DMS53 treated with DMSO at 0.1 percent for 48 hours (cell line): ENCODE data around the gene FZD4.
"Not testable (repeated sequence)": the region's sequence is repeated elsewhere in the genome, so short reads cannot be mapped to it uniquely, and the experiment has no call there.

ENCODE experiments used
- DNase-seq: peaks from one replicate; lab custom pipeline; 2025; ENCODE audit not compliant: unreplicated experiment; lab: John Stamatoyannopoulos, UW

The FZD4 gene

DNA sequence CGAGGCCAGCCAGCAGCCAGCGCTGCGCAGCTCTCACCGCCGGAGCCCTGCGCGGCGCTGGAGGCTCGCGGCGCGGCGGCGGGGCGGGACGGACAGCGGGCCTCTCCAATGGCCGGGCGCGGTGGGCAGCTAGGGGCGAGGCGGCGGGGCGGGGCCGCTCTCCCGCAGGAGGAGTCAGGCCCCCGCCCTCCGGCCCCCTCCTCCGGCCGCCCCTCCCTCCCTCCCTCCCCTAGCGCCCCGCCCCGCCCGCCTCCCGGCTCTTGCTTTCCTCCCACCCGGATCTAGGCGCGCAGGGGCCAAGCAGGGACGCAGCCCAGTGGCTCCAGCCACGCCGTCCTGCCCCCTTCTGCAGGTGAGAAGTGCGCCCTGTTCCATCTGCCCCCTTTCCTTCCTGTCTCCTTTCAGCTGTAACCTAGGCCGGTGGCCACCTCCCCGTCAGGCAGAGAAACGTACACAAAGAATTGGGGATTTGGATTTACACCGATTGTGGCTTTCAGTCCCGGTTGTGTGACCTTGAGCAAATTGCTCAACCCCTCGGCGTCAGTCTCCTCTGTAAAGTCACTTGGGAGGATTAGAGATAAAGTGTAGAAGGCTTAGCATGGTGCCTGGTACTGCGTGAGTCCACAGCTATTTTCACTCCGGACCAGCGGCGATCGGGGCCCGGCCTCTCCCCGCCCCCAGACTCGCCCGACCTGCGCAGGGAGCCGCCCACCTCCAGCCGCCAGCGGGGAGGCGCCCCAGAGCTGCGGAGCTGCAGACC lies at the start of gene FZD4:
Gene FZD4, minus strand, starts transcription at position 35 of the 760 bp plus-strand sequence. CDS start 310 bp downstream, outside the sequence.
- DNase-seq = peak; percentile 88

DNA sequence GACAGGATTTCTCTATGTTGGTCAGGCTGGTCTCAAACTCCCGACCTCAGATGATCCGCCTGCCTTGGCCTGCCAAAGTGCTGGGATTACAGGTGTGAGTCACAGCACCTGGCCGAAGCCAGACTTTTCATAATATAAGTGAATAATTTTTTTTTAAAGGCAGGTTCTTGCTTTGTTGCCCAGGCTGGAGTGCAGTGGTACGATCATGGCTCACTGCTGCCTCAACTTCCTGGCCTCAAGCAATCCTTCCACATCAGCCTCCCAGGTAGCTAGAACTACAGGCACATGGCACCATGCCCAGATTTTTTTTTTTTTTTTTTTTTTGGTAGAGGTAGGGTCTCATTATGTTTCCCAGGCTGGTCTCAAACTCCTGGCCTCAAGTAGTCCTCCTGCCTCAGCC lies 49.1 kb upstream of the FZD4 start:
- not testable (repeated sequence) for DNase-seq

DNA sequence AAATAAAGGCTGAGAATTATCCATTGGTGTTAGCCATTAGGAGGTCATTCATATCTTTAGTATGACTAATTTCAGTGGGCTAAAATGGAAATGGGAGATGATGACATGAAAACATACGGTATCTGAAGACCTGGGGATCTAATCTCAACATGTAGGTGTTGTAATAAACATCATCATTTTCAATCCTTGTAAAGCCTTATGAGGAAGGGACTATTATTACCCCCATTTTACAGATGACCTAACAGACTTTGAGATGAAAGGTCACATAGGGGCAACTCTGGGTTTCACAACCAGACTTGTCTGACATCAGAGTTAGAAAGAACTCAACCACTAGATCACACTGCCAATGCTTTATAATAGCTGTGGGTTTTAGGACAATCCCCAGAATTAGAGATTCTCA lies 47.7 kb upstream of the FZD4 start:
- DNase-seq = no peak

DNA sequence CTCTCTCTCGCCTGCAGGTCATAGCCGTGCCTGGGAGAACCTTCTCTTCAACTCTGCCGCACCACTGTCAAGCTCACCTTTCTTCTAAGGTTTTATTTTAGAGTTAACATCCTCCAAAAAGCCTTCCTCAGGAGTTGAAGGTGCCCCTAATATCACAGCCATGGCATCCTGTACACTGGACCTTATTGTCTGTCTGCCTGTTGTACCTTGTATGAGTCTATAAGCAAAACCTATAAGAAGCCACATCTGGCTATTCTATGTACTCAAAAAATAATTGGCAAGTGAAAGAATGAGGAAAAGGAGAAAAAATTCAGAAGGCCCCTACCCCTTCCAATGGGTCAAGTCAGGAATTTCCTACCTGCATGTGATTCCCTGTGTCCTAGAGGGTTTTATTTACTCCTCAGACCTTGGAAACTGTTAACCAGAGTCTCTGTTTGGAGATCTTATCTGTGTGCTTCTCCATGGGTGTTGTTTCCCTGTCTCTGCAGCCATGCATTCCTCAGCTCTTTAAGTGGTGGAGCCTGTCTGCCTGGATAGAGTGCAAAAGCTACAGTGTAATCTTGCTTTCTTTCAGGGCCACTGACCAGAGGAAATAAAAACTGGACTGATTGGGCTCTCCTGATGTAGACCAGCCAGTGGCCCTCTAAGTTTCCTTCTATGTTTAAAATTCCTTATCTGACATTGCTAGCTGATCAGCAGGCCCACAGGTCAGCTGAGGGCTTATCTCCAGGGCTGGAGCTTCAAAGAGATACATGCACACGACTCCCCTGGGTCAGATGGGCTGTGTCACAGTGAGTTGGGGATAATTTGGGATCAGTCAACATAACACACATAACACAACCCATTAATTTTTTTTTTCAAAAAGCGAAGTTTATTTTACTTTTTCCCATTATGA lies 44.9 kb upstream of the FZD4 start:
- DNase-seq = peak; percentile 69

DNA sequence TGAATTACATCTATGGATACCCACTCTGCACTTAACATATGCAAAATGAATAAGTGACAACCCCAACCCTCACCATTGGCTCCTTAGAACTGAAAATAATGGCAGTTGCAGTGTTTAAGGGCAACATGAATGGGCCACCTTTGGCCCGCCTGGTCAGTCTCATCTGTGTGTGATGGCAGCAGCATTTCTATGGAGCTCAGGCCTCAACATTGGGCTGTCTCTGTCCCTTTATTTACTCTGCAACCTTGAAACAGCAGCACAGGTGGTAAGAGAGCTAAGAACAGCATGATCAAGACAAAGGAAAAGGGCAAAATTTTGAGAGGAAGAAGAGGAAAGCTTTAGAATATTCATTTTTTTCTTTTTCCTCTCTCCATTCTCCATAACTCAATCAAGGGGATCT lies 44.2 kb upstream of the FZD4 start:
- DNase-seq = no peak

DNA sequence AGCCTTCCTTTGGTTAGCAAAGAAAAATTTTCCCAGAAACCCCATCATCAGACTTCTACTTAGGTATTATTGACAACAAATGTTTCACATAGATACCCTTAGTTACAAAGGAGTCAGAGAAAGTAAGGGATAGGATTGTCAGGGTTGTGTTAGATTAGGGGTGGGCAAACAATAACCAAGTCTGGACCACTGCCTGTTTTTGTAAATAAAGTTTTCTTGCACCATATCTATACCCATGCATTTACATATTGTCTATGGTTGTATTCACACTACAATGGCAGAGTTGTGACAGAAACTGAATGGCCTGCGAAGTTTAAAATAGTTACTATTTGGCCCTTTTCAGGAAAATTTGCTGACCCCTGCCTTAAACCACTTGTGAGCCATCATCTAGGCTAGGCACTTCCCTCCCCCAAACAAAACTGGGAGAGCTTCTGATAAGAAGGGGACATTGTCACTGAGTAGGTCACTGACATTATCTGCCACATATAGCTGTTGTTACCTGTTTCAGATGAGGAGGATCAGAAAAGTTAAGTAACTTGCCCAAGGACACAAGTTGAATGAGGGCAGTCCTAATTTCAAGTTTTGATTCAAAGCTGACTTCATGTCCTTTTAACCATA lies 41.9 kb upstream of the FZD4 start:
- DNase-seq = no peak

DNA sequence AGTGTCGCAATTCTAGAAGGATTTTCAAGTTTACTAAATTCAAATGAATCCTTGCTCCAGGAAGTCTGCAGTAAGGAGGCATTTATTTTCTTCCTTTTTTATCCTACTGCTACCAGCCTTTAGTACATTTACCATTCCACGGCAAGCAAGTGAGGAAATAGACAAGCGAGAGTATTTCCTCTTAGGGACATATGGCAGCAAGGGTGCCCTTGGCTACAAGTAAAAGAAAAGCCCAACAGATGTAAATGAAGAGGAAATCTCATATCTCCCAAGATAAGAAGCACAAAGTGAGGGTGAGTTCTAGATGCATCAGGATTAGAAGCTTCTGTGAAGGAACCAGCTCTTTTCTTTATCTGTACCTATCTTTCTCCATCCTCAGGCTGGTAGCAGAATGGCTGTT lies 37.8 kb upstream of the FZD4 start:
- DNase-seq = no peak

DNA sequence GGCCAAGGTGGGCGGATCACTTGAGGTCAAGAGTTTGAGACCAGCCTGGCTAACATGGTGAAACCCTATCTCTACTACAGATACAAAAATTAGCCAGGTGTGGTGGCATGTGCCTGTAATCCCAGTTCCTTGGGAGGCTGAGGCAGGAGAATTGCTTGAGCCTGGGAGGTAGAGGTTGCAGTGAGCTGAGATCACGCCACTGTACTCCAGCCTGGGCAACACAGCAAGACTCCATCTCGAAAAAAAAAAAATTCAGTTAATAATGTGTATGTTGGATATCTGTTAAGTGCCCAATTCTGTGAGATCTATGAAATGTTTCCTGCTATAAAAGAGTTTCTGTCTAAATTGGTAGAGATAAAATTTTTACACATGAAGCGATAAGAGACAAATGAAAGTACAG lies 37.1 kb upstream of the FZD4 start:
- not testable (repeated sequence) for DNase-seq

DNA sequence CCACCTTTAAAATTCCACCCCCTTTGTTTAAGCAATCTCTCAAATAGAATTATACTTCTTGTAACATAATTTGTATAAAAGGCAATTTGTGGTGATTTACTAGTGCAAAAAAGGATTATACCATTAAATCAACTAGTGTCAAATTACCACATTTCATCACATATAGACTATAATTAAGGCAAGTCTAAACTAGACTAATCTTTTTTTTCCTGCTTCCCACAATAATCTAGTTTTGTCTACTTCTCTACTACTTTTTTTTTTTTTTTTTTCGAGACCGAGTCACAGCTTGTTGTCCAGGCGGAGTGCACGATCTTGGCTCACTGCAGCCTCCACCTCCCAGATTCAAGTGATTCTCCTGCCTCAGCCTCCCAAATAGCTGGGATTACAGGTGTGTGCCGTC lies 36.1 kb upstream of the FZD4 start:
- DNase-seq = no peak

DNA sequence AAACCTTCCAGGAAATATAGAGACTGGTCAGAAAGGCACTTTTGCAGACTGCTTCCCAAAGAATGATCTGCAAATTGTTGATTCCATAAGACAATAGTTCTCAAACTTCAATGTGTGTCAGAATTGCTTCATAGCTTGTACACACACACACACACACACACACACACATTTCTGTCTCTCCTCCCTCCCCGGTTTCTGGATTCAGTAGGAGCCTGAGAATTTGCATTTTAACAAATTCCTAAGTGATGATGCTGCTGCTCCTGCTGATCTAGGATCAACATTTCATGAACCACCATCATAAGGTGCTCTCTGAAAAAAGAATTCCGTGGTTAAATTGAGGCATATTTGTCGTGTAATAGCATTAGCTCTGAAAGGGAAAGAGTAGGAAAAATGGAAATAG lies 35.3 kb upstream of the FZD4 start:
- DNase-seq = no peak

DNA sequence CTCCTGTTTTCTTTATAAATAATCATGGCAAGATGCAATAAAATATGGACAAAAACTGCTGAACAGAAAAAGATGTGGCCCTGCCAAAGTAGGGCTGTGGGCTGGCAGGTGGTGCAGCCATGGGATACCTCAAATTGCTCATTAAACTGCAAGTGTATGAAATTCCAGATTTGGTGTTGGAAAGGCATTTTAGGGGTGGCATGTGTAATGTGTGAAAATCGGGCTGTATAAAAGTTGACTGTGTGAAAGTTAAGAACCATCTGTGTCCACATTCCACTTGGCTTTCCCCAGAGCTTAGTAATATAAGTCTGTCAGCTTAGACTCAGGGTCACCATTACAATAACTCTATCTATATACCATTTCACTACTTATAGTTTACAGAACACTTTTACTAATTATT lies 34.8 kb upstream of the FZD4 start:
- DNase-seq = no peak

DNA sequence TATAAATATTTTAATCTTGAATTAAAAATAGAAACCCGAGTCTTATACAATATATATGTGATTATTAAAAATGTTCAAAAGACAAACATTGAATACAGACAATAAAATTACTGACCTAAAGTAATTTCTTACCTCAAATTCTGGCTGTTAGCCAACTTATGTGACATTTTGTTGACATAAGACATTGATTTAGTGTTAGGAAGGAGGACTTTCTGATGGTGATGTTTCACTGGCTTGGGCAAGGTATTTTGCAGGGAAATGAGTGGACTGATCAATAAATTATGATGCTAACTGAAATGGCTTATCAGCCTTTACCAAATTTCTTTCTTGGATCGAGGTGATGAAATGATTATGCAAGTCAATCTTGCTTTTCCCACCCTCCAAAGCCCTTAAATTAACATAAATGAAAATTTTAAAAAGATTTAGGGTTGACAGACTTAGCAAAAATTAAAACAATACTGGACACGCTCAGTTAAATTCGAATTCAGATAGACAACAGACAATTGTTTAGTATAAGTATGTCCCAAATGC lies 33.2 kb upstream of the FZD4 start:
- DNase-seq = peak; percentile 34

DNA sequence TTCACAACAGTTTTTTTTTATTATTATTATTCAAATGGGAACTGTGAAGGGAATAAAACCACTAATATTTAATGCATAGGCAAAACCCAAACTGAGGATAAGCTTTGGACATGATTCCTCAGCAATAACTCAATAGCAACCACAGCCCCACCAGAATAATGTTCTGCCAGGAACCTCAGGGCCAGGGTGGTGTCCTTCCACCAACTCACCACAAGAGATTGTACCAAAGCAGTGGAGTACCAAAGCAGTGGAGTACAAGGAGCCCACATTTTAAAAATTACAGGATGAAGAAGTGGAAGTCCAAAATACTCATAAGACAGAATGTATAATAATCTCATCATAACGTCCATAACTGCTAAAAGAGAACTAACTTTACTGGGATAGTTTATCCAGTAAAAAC lies 32.5 kb upstream of the FZD4 start:
- no peak for DNase-seq

DNA sequence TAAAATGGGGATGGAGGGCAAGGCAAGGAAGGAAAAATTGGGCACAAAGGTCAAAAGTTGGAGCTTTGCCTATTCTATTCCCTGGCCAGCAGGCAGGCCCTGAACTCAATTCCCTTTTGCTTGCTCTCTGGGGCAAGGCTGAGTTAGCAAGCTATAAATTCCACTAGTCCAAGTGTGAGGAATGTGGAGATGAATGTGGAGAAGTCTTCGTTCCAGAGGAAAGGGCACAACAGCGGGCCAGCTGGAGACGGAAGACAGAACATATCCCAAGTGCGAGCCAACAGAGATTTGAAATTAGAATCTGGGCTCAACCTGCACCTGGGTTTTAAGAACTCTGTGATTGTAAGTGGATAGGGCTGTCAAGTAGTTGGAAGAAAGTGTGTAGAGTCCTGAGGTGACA lies 29.5 kb upstream of the FZD4 start:
- no peak for DNase-seq

DNA sequence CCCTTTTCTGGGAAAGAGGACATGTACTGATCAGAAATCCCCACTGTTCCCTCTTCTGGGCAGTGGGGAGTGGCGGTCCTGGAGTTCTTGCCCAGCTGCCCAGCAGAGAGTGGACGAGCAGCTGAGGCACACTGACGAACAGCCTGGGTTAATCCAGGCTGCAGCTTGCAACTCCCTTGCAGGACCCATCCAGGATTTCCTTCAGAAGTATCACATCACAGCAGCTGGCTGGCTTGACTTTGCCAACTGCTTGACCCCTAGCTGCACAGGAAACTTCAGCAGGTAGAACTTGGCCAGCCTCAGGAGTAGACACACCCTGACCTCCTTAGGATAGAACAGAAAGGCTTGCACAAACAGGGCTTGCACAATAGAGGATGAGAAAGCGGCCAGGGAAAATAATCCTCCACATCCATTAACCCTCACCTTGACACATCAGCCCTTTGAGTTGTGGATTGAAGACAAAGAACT lies 27.9 kb upstream of the FZD4 start:
- no peak for DNase-seq

DNA sequence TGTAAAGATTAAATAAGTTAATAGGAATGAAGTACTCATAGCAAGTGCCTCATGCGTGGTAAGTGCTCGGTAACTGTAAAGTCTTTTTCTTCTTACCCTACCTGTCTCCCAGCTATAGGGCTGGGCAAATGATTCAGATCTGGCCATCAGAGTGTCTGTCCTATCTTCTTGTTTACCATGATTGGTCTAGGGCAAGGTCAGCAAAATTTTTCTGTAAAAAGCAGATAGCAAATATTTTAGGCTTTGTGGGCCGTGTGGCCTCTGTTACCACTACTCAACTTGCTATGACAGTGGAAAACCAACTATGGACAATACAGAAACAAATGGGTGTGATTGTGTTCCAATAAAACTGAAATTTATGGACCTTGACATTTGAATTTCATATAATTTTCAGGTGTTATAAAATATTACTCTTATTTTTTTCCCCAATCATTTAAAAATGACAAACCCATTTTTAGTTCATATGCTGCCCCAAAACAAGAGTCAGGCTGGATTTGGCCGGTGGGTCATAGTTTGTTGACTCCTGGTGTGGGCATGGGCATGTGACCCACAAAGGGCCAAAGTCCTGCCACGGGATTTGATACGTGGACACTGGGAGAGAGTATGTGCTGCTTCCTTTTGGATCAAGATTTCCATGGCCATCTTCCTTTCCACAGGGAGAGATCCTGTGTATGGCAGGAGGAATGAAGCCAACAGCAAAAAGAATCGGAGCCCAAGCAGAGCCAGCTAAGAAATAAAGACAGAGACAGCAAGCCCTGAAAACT lies 26.8 kb upstream of the FZD4 start:
- DNase-seq = no peak

DNA sequence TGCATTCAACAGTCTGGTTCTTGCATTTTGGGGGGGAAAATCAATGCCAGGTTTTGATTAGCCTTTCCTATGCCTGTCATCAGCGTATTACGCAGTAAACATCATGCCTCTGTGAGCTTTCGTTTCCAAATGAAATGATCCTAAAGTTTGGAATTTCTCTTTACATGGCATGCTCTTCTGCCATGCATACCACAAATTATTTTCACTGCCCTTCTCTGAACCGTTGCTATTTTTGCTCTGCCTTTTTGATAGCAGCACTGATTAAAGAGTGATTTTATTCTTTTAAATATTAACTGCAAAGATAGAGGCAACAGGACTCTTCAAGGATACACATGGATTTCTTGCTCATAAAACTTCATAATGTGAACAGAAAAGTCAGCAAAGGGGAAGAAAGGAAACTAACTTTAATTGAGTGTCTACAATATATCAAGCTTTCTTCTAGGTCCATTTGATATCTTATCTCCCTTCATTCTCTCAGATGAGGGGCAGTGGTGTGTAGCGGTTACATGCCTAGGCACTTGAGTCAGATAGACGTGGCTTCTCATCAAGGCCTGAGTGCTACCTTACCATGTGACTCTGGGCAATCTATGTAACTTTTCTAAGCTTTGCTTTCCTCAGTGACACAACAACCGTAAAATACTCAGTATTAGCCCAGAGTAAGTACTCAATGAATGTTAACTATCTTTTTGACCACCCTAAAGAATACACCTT lies 25.0 kb upstream of the FZD4 start:
- no peak for DNase-seq

DNA sequence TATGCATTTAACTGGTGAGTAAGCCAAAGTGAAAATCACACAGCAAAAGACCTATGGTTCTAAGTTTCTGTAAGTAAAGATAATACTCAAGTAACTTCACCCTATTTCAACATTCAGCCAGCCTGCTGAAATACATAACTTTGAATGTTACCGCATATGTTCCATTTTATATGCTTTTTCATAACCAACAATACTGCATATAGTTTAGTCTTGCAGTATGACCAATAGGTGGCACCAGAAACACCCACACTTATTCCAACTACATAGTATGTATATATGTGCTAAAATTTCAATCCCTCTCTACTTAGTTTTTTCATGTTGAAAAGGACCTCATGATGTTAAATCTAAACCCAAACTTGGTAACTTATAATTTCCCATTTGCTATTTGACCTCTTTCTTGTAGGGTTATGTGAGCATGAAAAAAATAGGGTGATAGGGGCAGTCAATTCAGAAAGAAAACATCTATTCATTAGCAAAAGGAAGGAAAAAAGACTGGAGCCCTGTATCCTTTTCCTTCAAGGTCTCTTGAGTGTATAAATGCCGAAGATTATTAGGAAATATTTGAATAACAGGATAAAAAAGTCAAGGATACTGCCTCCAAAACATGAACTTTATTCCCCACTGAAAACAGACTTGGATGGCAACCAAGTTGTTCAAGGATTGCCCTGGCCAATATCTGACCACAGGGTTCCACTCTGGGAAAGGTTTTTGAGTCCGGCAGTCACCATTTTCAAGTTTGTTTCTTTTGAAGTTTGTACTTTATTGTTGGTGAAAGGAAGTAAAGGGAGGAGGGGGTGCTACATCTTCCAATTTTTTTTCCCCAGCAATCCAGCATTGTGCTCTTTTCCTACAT lies 23.8 kb upstream of the FZD4 start:
- peak; percentile 64 for DNase-seq

DNA sequence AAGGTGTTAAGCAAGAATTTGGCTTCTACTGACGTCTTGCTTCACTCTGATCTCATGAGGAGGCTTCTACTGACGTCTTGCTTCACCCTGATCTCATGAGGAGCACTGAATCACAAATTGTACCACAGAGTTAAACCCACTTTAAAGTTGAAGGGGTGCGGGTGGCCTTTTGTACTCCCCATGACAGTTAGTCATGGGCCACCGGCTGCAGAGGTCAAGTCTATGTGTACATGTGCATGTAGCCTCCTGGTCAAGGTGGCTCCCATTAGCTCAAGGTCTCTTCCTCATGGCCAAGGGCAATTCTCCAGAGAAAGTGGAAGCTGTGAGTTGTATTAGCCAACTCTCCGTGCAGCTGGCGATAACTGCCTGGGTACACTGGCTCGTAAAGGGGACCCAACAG lies 23.1 kb upstream of the FZD4 start:
- DNase-seq = no peak
